Suprapubic skin (tissue), 4 donors: ENCODE results near the gene P4HA2. TPM values are rescaled to one million over a fixed set of nuclear protein-coding genes. Genes with fewer than 3 reads are reported as not detected.

Source experiments
- DNase-seq, 2 donors: peaks; one replicate each; pipeline ENCODE4 v3.0.0-alpha.2; 2019; ENCODE audit warnings: low spot score in 2 of 2
- H3K27ac ChIP-seq: fragments of 200-600 bp; sonication (generic); one replicate; pipeline ENCODE4 v1.5.1; 2019
- H3K27me3 ChIP-seq: fragments of 200-600 bp; sonication (generic); one replicate; pipeline ENCODE4 v1.5.1; 2019
- H3K36me3 ChIP-seq: fragments of 200-600 bp; sonication (generic); one replicate; pipeline ENCODE4 v1.5.1; 2019
- H3K4me1 ChIP-seq: fragments of 200-600 bp; sonication (generic); one replicate; pipeline ENCODE4 v1.5.1; 2019
- H3K4me3 ChIP-seq: fragments of 200-600 bp; sonication (generic); one replicate; pipeline ENCODE4 v1.5.1; 2019; ENCODE audit warnings: mild to moderate bottlenecking
- H3K9me3 ChIP-seq: fragments of 200-600 bp; sonication (generic); one replicate; pipeline ENCODE4 v1.5.1; 2019
- CTCF ChIP-seq, 2 donors: fragments of 200-600 bp in 1 of 2; fragments of 450-650 bp in 1 of 2; sonication (generic) in 1 of 2; IDR thresholded peaks; one replicate each; pipeline ENCODE4 v1.5.1; 2016 to 2019; ENCODE audit warnings: antibody characterized with exemption in 2 of 2, mild to moderate bottlenecking in 1 of 2, moderate library complexity in 1 of 2
- EP300 ChIP-seq: sonication (generic); formaldehyde crosslinking; IDR thresholded peaks from one replicate; pipeline ENCODE4 v1.6.1; 2017; ENCODE audit warnings: antibody characterized with exemption
- POLR2A ChIP-seq, 2 donors: fragments of 450-650 bp; IDR thresholded peaks; one replicate each; pipeline ENCODE4 v1.6.1; 2017; ENCODE audit warnings: antibody characterized with exemption in 2 of 2, mild to moderate bottlenecking in 2 of 2, moderate library complexity in 2 of 2
- POLR2AphosphoS5 ChIP-seq, 3 donors: sonication (generic); formaldehyde crosslinking; IDR thresholded peaks; one replicate each; pipeline ENCODE4 v1.6.1; 2017; ENCODE audit warnings: antibody characterized with exemption in 3 of 3
- WGBS: methylation state at CpG from one replicate; pipeline ENCODE4 v1.1.5; 2018; 5-methylcytosine and 5-hydroxymethylcytosine counted together
- total RNA-seq, 4 donors: library from RNA; depleted of rRNA; stranded (reverse); fragments of >200 nt; gene quantifications; one replicate each; pipeline ENCODE4 v1.1.0, GENCODE V29; 2016

The P4HA2 gene
- total RNA-seq, 4 donors from 2014 or later = 23.9 to 42.0 (median 30.9) TPM

GRCh38 chr5:132190161-132190817 lies 37.4 kb downstream of the P4HA2 start:
- TF ChIP-seq CTCF (IDR thresholded peaks at IDR 0.05) (peak; percentile 43 to 72), POLR2AphosphoS5 (IDR thresholded peaks at IDR 0.05) (no peak), EP300 (no peak), POLR2A (IDR thresholded peaks at IDR 0.05) (no peak)
- Histone ChIP-seq H3K4me3 (no peak overlapping the region), H3K4me1 (no peaks in the 10 kb centered on the region), H3K9me3 (no peaks in the 10 kb centered on the region), H3K36me3 (peaks cover 30% of the 10 kb centered on the region), H3K27me3 (no peaks in the 10 kb centered on the region), H3K27ac (no peak overlapping the region)
- no peak for DNase-seq
- WGBS = 13% methylated on average over 3 of the region's 3 CpGs

GRCh38 chr5:132184588-132184987 lies 43.1 kb downstream of the P4HA2 start:
- H3K9me3 ChIP-seq = no peaks in the 10 kb centered on the region
- no peak overlapping the region for H3K4me3 ChIP-seq
- TF ChIP-seq CTCF (IDR thresholded peaks at IDR 0.05) = no peak
- TF ChIP-seq EP300 = no peak
- TF ChIP-seq POLR2A (IDR thresholded peaks at IDR 0.05) = no peak
- TF ChIP-seq POLR2AphosphoS5 (IDR thresholded peaks at IDR 0.05) = no peak
- H3K36me3 ChIP-seq = no peaks in the 10 kb centered on the region
- DNase-seq = no peak
- H3K27ac ChIP-seq = no peak overlapping the region
- H3K4me1 ChIP-seq = peaks cover 15% of the 10 kb centered on the region
- H3K27me3 ChIP-seq = no peaks in the 10 kb centered on the region
- 91% methylated on average over 1 of the region's 1 CpG for WGBS

- Histone ChIP-seq H3K4me3 (no peak overlapping the region), H3K4me1 (peaks cover 15% of the 10 kb centered on the region), H3K36me3 (no peaks in the 10 kb centered on the region), H3K27me3 (no peaks in the 10 kb centered on the region), H3K27ac (no peak overlapping the region), H3K9me3 (no peaks in the 10 kb centered on the region)
- DNase-seq = no peak
- 78% methylated on average over 2 of the region's 2 CpGs for WGBS
- no peak for TF ChIP-seq EP300
- TF ChIP-seq CTCF (IDR thresholded peaks at IDR 0.05) = no peak
- TF ChIP-seq POLR2AphosphoS5 (IDR thresholded peaks at IDR 0.05) = no peak
- TF ChIP-seq POLR2A (IDR thresholded peaks at IDR 0.05) = no peak
These were observed 43.9 kb downstream of the P4HA2 start for GRCh38 chr5:132183723-132184122.

- Histone ChIP-seq H3K4me1 (peaks cover 15% of the 10 kb centered on the region), H3K9me3 (no peaks in the 10 kb centered on the region), H3K27ac (no peak overlapping the region), H3K4me3 (no peak overlapping the region), H3K27me3 (no peaks in the 10 kb centered on the region), H3K36me3 (no peaks in the 10 kb centered on the region)
- WGBS = 38% methylated on average over 13 of the region's 13 CpGs
- TF ChIP-seq POLR2A (IDR thresholded peaks at IDR 0.05) (no peak), POLR2AphosphoS5 (IDR thresholded peaks at IDR 0.05) (no peak), EP300 (no peak), CTCF (IDR thresholded peaks at IDR 0.05) (no peak)
- no peak for DNase-seq
These were observed 45.2 kb downstream of the P4HA2 start for GRCh38 chr5:132182359-132183040.

GRCh38 chr5:132181011-132181629 lies 46.5 kb downstream of the P4HA2 start:
- H3K9me3 ChIP-seq = no peaks in the 10 kb centered on the region
- H3K27ac ChIP-seq = no peak overlapping the region
- H3K4me3 ChIP-seq = no peak overlapping the region
- 84% methylated on average over 15 of the region's 20 CpGs for WGBS
- peaks cover 15% of the 10 kb centered on the region for H3K4me1 ChIP-seq
- DNase-seq = no peak
- TF ChIP-seq EP300 = no peak
- TF ChIP-seq POLR2A (IDR thresholded peaks at IDR 0.05) = no peak
- no peaks in the 10 kb centered on the region for H3K27me3 ChIP-seq
- H3K36me3 ChIP-seq = no peaks in the 10 kb centered on the region
